PFSK-1 (cell line): ENCODE results near the gene PADI2.

Experiments used
- POLR2AphosphoS5 ChIP-seq: IDR thresholded peaks from 2 replicates; pipeline ENCODE4 v1.6.1; 2012; ENCODE audit warnings: low read depth, mild to moderate bottlenecking, control low read depth, low read length, moderate library complexity
- SIN3A ChIP-seq: IDR thresholded peaks from 2 replicates; pipeline ENCODE4 v1.6.1; 2012; ENCODE audit warnings: mild to moderate bottlenecking, low read length, moderate library complexity, borderline replicate concordance; ENCODE audit not compliant: insufficient read depth

DNA sequence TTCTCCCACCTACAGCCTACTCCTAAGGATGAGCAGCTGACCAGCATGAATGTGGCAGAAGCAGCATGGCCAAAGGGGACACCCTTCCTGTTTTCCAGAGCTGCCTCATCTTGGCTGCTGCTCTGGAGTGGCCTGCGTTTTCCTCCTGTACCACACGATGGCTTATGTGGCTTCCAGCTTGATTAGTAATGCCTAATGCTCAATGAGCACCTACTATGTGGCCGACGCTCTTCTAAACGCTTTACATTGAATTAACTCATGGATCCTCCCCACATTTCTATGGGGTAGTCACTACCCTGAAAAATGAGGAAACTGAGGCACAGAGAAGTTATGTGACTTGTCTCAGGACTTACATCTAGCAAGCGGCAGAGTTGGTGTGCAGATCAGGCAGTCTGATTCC is 47.5 kb downstream of the PADI2 start:
- TF ChIP-seq POLR2AphosphoS5 (no peak), SIN3A (no peak)
